ENCODE measurements around the gene TCF3.

TCF3 gene

GRCh38 chr19:1569997-1570396 lies 82.4 kb downstream of the TCF3 start:
- Mint-ChIP-seq H3K4me1 (ENCODE audit: low read depth) (peaks cover 1% of the 10 kb centered on the region), H3K27me3 (ENCODE audit: low read depth) (peaks cover 13% of the 10 kb centered on the region), H3K4me3 (peak overlapping the region; percentile 14), H3K9me3 (no peaks in the 10 kb centered on the region), H3K27ac (peak overlapping the region; percentile 7), H3K36me3 (ENCODE audit: low read depth) (no peaks in the 10 kb centered on the region)

GRCh38 chr19:1568320-1569019 lies 83.9 kb downstream of the TCF3 start, which contains the start of gene MEX3D:
TSS of gene MEX3D (minus strand) at chr19:1568325. CDS start at chr19:1568058, 267 bp downstream.
- no peaks in the 10 kb centered on the region for H3K36me3 Mint-ChIP-seq (ENCODE audit: low read depth)
- H3K27ac Mint-ChIP-seq, result no peak within 1 kb of the TSS
- H3K27me3 Mint-ChIP-seq (ENCODE audit: low read depth), result peaks cover 16% of the 10 kb centered on the region
- no peaks in the 10 kb centered on the region for H3K9me3 Mint-ChIP-seq
- peak within 1 kb of the TSS; percentile 25 for H3K4me3 Mint-ChIP-seq
- peaks cover 1% of the 10 kb centered on the region for H3K4me1 Mint-ChIP-seq (ENCODE audit: low read depth)

GRCh38 chr19:1567848-1568227 lies 84.6 kb downstream of the TCF3 start:
- H3K9me3 Mint-ChIP-seq, result no peaks in the 10 kb centered on the region
- H3K27me3 Mint-ChIP-seq (ENCODE audit: low read depth), result peaks cover 16% of the 10 kb centered on the region
- H3K36me3 Mint-ChIP-seq (ENCODE audit: low read depth), result no peaks in the 10 kb centered on the region
- no peak overlapping the region for H3K4me3 Mint-ChIP-seq
- no peak overlapping the region for H3K27ac Mint-ChIP-seq
- H3K4me1 Mint-ChIP-seq (ENCODE audit: low read depth), result peaks cover 1% of the 10 kb centered on the region

GRCh38 chr19:1567116-1567847 lies 85.1 kb downstream of the TCF3 start:
- no peak overlapping the region for H3K27ac Mint-ChIP-seq
- H3K36me3 Mint-ChIP-seq (ENCODE audit: low read depth), result no peaks in the 10 kb centered on the region
- H3K27me3 Mint-ChIP-seq (ENCODE audit: low read depth), result peaks cover 16% of the 10 kb centered on the region
- peak overlapping the region; percentile 14 for H3K4me3 Mint-ChIP-seq
- peaks cover 1% of the 10 kb centered on the region for H3K4me1 Mint-ChIP-seq (ENCODE audit: low read depth)
- no peaks in the 10 kb centered on the region for H3K9me3 Mint-ChIP-seq

GRCh38 chr19:1566392-1567115 lies 85.9 kb downstream of the TCF3 start:
- no peak overlapping the region for H3K27ac Mint-ChIP-seq
- no peaks in the 10 kb centered on the region for H3K9me3 Mint-ChIP-seq
- H3K36me3 Mint-ChIP-seq (ENCODE audit: low read depth), result no peaks in the 10 kb centered on the region
- H3K27me3 Mint-ChIP-seq (ENCODE audit: low read depth), result peaks cover 16% of the 10 kb centered on the region
- no peak overlapping the region for H3K4me3 Mint-ChIP-seq
- H3K4me1 Mint-ChIP-seq (ENCODE audit: low read depth), result peaks cover 1% of the 10 kb centered on the region

GRCh38 chr19:1563251-1563650 lies 89.2 kb downstream of the TCF3 start:
- no peaks in the 10 kb centered on the region for H3K9me3 Mint-ChIP-seq
- H3K27me3 Mint-ChIP-seq (ENCODE audit: low read depth), result peaks cover 4% of the 10 kb centered on the region
- no peaks in the 10 kb centered on the region for H3K36me3 Mint-ChIP-seq (ENCODE audit: low read depth)
- no peaks in the 10 kb centered on the region for H3K4me1 Mint-ChIP-seq (ENCODE audit: low read depth)
- no peak overlapping the region for H3K4me3 Mint-ChIP-seq
- no peak overlapping the region for H3K27ac Mint-ChIP-seq

GRCh38 chr19:1561236-1561842 lies 91.1 kb downstream of the TCF3 start:
- peaks cover 4% of the 10 kb centered on the region for H3K27me3 Mint-ChIP-seq (ENCODE audit: low read depth)
- H3K4me3 Mint-ChIP-seq, result no peak overlapping the region
- H3K36me3 Mint-ChIP-seq (ENCODE audit: low read depth), result no peaks in the 10 kb centered on the region
- H3K27ac Mint-ChIP-seq, result no peak overlapping the region
- no peaks in the 10 kb centered on the region for H3K4me1 Mint-ChIP-seq (ENCODE audit: low read depth)
- H3K9me3 Mint-ChIP-seq, result no peaks in the 10 kb centered on the region

- H3K9me3 Mint-ChIP-seq, result no peaks in the 10 kb centered on the region
- no peaks in the 10 kb centered on the region for H3K36me3 Mint-ChIP-seq (ENCODE audit: low read depth)
- no peaks in the 10 kb centered on the region for H3K4me1 Mint-ChIP-seq (ENCODE audit: low read depth)
- peaks cover 4% of the 10 kb centered on the region for H3K27me3 Mint-ChIP-seq (ENCODE audit: low read depth)
- no peak overlapping the region for H3K27ac Mint-ChIP-seq
- H3K4me3 Mint-ChIP-seq, result no peak overlapping the region
These were observed 92.0 kb downstream of the TCF3 start for GRCh38 chr19:1560286-1560882.

Measured in T-helper 1 cell treated with Interleukin-12 subunit alpha and Interleukin-12 subunit beta and Interleukin-4 antibody, amounts not matched to agents 30 μg/mL and 1 μg/mL, for 36 hours (primary cell).